Tibial artery (tissue), 4 donors: Measurements from ENCODE around the gene NCBP3.

ENCODE experiments used
- DNase-seq, 2 donors: peaks; one replicate each; pipeline ENCODE4 v3.0.0-alpha.2; 2019
- H3K27ac ChIP-seq, 2 donors: fragments of 200-600 bp; sonication (generic) in 1 of 2; 1 replicate in 1 of 2; 2 replicates in 1 of 2; pipeline ENCODE4 v1.5.1; 2018 to 2019; ENCODE audit warnings: mild to moderate bottlenecking in 1 of 2
- H3K27me3 ChIP-seq, 2 donors: fragments of 200-600 bp; sonication (generic) in 1 of 2; one replicate each; pipeline versions ENCODE4 v1.5.1 to v1.6.0; 2016 to 2019
- H3K36me3 ChIP-seq, 3 donors: fragments of 200-600 bp; sonication (generic) in 2 of 3; one replicate each; pipeline ENCODE4 v1.5.1; 2016 to 2019; ENCODE audit warnings: mild to moderate bottlenecking in 2 of 3
- H3K4me1 ChIP-seq, 4 donors: fragments of 200-600 bp; sonication (generic) in 2 of 4; 1 replicate in 3 of 4; 2 replicates in 1 of 4; pipeline ENCODE4 v1.5.1; 2016 to 2019
- H3K4me3 ChIP-seq, 2 donors: fragments of 200-600 bp; sonication (generic) in 1 of 2; 1 replicate in 1 of 2; 2 replicates in 1 of 2; pipeline ENCODE4 v1.5.1; 2018 to 2019; ENCODE audit warnings: mild to moderate bottlenecking in 2 of 2
- H3K9me3 ChIP-seq, 3 donors: fragments of 200-600 bp; sonication (generic) in 1 of 3; one replicate each; pipeline ENCODE4 v1.5.1; 2016 to 2019
- intact Hi-C: fragments of 100-400 bp; cut with DNase I; formaldehyde crosslinking; loops from one replicate; pipeline ENCODE4 v1.15.0; 2023; ENCODE audit warnings: low total_unique reads
- TF ChIP-seq, protein P1 (sequence below), 2 experiments: fragments of 200-600 bp in 1 of 2; fragments of 450-650 bp in 1 of 2; IDR thresholded peaks; one replicate each; pipeline ENCODE4 v1.5.1; 2017 to 2019; ENCODE audit warnings: antibody characterized with exemption in 2 of 2, mild to moderate bottlenecking in 1 of 2, moderate library complexity in 1 of 2

NCBP3 gene

GRCh38 chr17:3754066-3754457 lies 92.0 kb downstream of the NCBP3 start:
- H3K4me1 ChIP-seq = peaks cover 0 to 11% (median 4%) of the 10 kb centered on the region in 4 donors
- no peak overlapping the region for H3K27ac ChIP-seq
- intact Hi-C loops = no loop called here
- no peaks in the 10 kb centered on the region for H3K9me3 ChIP-seq
- peaks cover 0 to 59% of the 10 kb centered on the region in 2 donors for H3K27me3 ChIP-seq
- TF ChIP-seq, protein P1, sequence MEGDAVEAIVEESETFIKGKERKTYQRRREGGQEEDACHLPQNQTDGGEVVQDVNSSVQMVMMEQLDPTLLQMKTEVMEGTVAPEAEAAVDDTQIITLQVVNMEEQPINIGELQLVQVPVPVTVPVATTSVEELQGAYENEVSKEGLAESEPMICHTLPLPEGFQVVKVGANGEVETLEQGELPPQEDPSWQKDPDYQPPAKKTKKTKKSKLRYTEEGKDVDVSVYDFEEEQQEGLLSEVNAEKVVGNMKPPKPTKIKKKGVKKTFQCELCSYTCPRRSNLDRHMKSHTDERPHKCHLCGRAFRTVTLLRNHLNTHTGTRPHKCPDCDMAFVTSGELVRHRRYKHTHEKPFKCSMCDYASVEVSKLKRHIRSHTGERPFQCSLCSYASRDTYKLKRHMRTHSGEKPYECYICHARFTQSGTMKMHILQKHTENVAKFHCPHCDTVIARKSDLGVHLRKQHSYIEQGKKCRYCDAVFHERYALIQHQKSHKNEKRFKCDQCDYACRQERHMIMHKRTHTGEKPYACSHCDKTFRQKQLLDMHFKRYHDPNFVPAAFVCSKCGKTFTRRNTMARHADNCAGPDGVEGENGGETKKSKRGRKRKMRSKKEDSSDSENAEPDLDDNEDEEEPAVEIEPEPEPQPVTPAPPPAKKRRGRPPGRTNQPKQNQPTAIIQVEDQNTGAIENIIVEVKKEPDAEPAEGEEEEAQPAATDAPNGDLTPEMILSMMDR (IDR thresholded peaks at IDR 0.05) = no peak
- DNase-seq = no peak
- H3K36me3 ChIP-seq = no peaks in the 10 kb centered on the region
- H3K4me3 ChIP-seq = no peak overlapping the region

DNA sequence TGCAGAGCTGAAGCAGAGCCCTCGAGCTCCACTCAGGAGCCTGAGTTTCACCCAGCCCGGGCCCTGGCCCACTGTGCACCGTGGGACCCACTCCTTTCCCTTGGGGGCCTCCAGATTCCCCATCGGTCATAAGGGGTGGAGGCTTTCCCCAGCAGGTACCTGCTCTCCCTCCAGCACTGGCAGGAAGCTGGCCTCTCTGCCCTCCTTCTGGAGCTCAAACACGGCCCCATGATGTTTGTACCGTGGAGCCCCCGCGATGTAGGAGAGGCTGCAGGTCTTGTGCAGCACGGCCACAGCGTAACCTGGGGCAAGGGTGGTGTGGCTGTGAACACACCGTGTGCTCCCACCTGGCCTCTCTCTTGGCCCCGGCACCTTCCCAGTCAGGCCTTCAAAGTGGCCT lies 92.4 kb downstream of the NCBP3 start:
- Histone ChIP-seq H3K27me3 (peaks cover 0 to 59% of the 10 kb centered on the region in 2 donors), H3K4me3 (no peak overlapping the region), H3K27ac (no peak overlapping the region), H3K4me1 (peaks cover 0 to 11% (median 4%) of the 10 kb centered on the region in 4 donors), H3K36me3 (no peaks in the 10 kb centered on the region), H3K9me3 (no peaks in the 10 kb centered on the region)
- intact Hi-C loops = no loop called here
- TF ChIP-seq, protein P1 (IDR thresholded peaks at IDR 0.05) = no peak
- DNase-seq = no peak
